ENCODE results near the gene AHRR.

Gene AHRR

DNA sequence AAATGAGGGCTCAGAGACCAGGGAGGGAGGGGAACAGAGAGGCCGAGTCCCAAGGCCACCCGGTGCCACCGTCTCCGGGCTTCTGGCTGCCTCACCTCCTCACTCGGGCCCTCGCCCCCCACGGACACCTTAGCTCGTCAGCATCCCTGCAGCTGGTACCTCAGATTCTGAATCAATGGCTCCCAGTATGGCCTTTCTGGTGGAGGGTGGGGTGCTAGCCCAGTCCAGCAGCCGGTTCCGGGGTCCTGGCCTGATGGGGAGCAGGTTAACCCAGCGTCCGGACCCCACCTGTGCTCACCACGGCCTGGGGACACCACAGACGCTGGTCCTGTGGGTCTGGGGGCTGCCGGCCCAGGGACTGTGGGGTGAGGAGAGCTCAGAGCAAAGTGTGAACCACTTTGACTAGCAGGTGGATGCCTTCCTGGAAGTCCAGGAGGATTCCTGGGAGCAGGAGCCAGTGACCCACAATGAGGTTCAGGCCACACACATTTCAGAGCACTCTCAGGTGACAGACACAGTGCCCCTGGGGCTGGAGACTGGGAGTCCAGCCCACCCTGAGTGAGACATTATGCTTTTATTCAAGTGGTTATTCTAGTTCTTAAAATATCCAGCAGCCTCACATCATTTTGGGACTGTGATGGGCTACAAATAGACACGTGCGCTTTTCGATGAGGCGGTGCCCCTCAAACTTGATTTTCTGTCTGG lies 53.3 kb downstream of the AHRR start:
- H3K4me3 ChIP-seq (ENCODE audit: low read depth, low read length) = no peak overlapping the region
- in situ Hi-C loops (cut with HindIII; ENCODE audit: low sequenced_read_pairs) = no loop called here
- TF ChIP-seq, protein P1, sequence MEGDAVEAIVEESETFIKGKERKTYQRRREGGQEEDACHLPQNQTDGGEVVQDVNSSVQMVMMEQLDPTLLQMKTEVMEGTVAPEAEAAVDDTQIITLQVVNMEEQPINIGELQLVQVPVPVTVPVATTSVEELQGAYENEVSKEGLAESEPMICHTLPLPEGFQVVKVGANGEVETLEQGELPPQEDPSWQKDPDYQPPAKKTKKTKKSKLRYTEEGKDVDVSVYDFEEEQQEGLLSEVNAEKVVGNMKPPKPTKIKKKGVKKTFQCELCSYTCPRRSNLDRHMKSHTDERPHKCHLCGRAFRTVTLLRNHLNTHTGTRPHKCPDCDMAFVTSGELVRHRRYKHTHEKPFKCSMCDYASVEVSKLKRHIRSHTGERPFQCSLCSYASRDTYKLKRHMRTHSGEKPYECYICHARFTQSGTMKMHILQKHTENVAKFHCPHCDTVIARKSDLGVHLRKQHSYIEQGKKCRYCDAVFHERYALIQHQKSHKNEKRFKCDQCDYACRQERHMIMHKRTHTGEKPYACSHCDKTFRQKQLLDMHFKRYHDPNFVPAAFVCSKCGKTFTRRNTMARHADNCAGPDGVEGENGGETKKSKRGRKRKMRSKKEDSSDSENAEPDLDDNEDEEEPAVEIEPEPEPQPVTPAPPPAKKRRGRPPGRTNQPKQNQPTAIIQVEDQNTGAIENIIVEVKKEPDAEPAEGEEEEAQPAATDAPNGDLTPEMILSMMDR (IDR thresholded peaks at IDR 0.05; ENCODE audit: low read depth, low read length, missing control alignments) = no peak

DNA sequence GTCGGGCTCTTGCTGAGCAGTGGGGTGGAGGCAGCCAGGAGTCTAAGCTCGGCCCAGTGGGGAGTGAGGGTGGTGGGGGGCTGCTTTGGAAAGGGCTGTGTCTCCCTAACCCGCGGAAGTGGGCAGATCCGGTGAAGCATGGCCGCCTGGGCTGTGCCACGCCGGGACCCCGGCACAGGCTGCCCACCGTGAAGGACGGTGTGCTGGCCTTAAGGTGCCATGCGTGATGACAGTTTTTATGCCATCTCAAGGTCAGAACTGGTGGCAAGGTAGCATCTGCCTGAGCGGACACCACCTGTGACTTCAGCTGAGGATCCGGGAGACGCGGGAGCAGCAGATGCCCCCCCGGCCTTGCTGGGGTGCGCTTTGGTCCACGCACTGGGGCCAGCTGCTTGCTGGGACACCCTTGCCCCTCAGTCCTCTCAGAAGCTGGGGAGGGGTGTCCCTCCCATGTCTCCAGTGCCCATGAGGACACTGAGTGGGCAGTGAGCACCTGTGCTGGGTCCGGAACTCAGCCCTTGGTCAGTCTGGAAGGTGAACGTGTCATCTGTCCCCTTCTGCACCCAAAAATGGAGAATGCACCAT lies 53.9 kb downstream of the AHRR start:
- no peak overlapping the region for H3K4me3 ChIP-seq (ENCODE audit: low read depth, low read length)
- in situ Hi-C loops (cut with HindIII; ENCODE audit: low sequenced_read_pairs) = no loop called here
- TF ChIP-seq, protein P1 (IDR thresholded peaks at IDR 0.05; ENCODE audit: low read depth, low read length, missing control alignments) = no peak
- no peak for DNase-seq (ENCODE audit: low read depth)

More for the DNA sequence above, 53.3 kb downstream of the AHRR start:
- no peak for DNase-seq (ENCODE audit: low read depth)

DNA sequence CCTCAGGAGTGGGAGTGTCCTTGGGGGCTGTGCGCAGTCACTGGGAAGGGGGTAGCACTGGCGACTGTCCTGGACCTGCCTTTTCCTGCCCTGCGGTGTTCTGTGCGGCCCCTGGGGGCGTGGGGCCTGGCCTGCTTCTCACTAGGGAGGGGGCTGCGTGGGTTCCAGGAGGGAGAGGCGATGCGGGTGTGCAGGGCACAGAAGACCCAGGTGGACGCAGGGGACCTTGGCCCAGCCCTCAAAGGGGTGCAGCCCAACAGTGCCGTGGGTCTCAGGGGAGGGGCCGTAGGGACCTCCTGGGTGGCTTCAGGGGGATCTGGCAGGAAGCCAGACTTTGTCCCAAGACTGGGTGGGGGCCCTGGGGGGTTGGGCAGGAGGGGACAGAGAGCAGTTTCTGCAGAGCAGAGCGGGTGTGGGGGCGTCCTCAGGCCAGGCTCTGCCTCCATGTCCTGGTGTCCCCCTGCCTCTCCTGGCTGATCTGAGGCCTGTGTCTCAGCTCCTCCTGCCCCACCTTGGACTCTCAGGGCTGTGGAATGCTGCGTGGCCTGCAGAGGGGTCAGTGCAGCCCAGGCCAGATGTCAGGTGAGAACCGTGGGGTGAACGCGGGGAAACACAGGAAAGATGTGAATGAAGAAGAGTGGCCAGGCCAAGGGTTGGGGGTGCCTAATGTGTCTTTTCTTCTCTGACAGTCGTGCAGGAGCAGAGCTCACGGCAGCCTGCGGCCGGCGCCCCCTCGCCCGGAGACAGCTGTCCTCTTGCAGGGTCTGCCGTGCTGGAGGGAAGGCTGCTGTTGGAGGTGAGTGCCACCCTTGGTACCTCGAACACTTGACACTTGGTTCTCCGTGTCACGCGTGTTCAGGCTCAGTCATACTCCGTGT lies 54.6 kb downstream of the AHRR start:
- no peak overlapping the region for H3K4me3 ChIP-seq (ENCODE audit: low read depth, low read length)
- DNase-seq (ENCODE audit: low read depth) = no peak
- in situ Hi-C loops (cut with HindIII; ENCODE audit: low sequenced_read_pairs) = no loop called here
- TF ChIP-seq, protein P1 (IDR thresholded peaks at IDR 0.05; ENCODE audit: low read depth, low read length, missing control alignments) = no peak

DNA sequence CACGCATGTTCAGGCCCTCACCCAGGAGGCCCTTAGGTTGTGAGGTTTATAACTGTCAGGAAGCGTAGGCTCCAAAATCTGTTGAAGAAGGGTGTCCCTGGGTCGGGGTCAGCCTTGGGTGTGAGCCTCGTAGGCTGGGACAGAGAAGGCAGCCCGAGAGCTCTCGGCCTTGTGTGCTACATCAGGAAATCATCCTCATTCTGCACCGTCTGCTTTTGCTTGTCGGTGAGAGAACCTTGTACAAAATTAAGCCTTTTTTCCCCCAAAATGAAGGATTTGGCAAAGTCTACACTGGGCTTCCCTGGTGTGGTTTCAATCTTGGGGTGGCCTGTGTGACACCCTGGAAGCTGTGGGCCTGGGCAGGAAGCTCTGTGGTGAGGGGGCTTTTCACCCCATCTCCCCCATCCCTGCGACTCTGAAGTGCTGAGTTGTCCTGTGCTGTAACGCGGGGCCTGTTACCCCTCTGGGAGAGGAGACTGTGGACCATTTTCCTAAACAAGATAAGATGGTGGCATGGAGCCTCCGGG lies 55.3 kb downstream of the AHRR start:
- no peak overlapping the region for H3K4me3 ChIP-seq (ENCODE audit: low read depth, low read length)
- no peak for DNase-seq (ENCODE audit: low read depth)
- in situ Hi-C loops (cut with HindIII; ENCODE audit: low sequenced_read_pairs) = no loop called here
- TF ChIP-seq, protein P1 (IDR thresholded peaks at IDR 0.05; ENCODE audit: low read depth, low read length, missing control alignments) = no peak

DNA sequence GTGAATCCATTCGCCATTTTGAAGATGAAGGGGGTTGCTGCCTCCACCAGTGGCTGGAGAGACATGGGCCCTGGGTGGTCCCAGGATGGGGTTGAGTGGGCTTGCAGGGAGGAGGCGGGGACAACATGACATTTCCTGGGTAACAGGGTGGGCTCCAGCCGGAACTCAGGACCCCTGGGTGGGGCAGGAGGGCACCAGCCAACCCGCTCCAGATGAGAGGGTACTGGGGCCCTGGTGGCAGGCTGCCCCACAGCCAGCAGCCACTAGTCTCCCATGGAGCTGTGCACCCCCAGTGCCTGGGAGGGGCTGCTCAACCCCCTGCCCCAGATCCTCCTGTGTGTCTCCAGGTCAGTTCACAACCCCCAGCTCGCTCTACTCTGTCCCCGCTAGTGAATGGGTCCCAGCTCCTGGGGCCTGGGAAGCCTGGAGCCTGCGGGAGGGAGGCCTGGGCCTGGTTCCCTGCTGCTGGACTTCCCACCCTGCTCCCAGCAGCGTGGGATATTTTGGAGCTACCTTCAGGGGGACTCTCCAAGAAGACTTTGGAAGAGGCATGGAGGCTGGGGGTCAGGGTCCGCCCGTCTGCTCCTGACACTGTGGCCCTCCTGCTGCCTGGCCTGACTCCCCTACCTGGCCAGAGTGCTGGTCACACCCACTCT lies 55.9 kb downstream of the AHRR start:
- no peak for DNase-seq (ENCODE audit: low read depth)
- no peak overlapping the region for H3K4me3 ChIP-seq (ENCODE audit: low read depth, low read length)
- TF ChIP-seq, protein P1 (IDR thresholded peaks at IDR 0.05; ENCODE audit: low read depth, low read length, missing control alignments) = no peak
- in situ Hi-C loops (cut with HindIII; ENCODE audit: low sequenced_read_pairs) = no loop called here
